Esophagus muscularis mucosa (tissue), 4 donors: ENCODE data around the gene ZNF385C.

Experiments
- EP300 ChIP-seq: sonication (generic); formaldehyde crosslinking; IDR thresholded peaks from one replicate; pipeline ENCODE4 v1.6.1; 2017; ENCODE audit warnings: antibody characterized with exemption
- POLR2A ChIP-seq: fragments of 450-650 bp; IDR thresholded peaks from one replicate; pipeline ENCODE4 v1.6.1; 2017; ENCODE audit warnings: antibody characterized with exemption, moderate library complexity, mild to moderate bottlenecking, low read depth
- TF ChIP-seq, protein P1 (sequence below), 3 experiments: fragments of 200-600 bp in 2 of 3; fragments of 450-650 bp in 1 of 3; sonication (generic) in 2 of 3; IDR thresholded peaks; one replicate each; pipeline ENCODE4 v1.5.1; 2017 to 2019; ENCODE audit warnings: antibody characterized with exemption in 3 of 3, mild to moderate bottlenecking in 2 of 3, moderate library complexity in 1 of 3

DNA sequence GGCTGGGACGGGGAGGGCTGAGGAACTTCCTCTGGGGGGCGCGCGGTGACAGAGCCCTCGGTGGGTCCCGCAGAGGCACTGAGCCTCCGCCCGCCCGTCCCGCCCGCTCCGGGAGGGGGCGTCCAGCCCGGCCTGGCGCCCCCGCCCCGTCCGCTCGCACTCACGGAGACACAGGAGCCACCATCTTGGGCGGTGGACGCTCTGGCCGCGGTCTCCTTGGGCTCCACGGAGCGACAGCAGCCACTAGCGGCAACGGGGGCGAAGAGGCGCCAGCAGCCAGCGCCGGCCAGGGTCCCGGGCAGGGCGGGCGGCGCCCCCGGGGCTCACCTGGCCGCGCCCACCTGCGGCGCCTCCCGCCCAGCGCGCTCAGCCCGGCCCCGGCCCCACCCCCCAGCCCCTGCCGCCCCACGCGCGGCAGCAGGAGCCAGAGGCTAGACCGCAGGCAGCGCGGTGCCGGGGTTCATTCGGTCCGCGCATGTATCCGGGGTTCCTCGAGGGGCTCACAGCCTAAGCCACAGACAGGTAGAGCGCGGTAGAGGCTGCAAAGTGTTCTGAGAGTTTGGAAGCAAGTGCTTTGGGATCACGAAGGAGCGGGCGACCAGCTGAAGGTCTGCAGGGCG, 47.8 kb downstream of the ZNF385C start, which contains the start of gene C17orf113:
- TF ChIP-seq, protein P1, sequence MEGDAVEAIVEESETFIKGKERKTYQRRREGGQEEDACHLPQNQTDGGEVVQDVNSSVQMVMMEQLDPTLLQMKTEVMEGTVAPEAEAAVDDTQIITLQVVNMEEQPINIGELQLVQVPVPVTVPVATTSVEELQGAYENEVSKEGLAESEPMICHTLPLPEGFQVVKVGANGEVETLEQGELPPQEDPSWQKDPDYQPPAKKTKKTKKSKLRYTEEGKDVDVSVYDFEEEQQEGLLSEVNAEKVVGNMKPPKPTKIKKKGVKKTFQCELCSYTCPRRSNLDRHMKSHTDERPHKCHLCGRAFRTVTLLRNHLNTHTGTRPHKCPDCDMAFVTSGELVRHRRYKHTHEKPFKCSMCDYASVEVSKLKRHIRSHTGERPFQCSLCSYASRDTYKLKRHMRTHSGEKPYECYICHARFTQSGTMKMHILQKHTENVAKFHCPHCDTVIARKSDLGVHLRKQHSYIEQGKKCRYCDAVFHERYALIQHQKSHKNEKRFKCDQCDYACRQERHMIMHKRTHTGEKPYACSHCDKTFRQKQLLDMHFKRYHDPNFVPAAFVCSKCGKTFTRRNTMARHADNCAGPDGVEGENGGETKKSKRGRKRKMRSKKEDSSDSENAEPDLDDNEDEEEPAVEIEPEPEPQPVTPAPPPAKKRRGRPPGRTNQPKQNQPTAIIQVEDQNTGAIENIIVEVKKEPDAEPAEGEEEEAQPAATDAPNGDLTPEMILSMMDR (IDR thresholded peaks at IDR 0.05), result peak in 2 of 3 experiments; percentile 15 to 47
- TF ChIP-seq EP300 (no peak), POLR2A (no peak)
